ENCODE results near the gene LCE3B. TPM values are rescaled to one million over a fixed set of nuclear protein-coding genes. Genes with fewer than 3 reads are reported as not detected.
"Not testable (repeated sequence)": the region's sequence is repeated elsewhere in the genome, so short reads cannot be mapped to it uniquely, and the experiment has no call there.

The LCE3B gene
- not detected for total RNA-seq
- not detected for polyA plus RNA-seq

GRCh38 chr1:152613511-152613910, at the start of gene LCE3B:
Gene LCE3B (plus strand): TSS chr1:152613811. CDS start chr1:152613811, 0 bp downstream.
- Histone ChIP-seq H3K27me3 (ENCODE audit: insufficient read depth, low read length) (no peaks in the 10 kb centered on the region), H3K4me1 (ENCODE audit: insufficient read depth, low read length) (no peaks in the 10 kb centered on the region), H3K36me3 (ENCODE audit: insufficient read depth, low read length) (no peaks in the 10 kb centered on the region), H3K4me3 (ENCODE audit: low read length in 2 of 2) (no peak within 1 kb of the TSS), H3K27ac (ENCODE audit: low read depth, low read length) (no peak within 1 kb of the TSS), H3K9me3 (ENCODE audit: control insufficient read depth in 1 of 2, low read length in 2 of 2) (peaks cover 0 to 2% of the 10 kb centered on the region in 2 donors)
- ChIA-PET CTCF (ENCODE audit: partially characterized antibody) (no interaction called here), POLR2A (ENCODE audit: partially characterized antibody) (no interaction called here)
- no peak within 1 kb of the TSS for H3K4me3 Mint-ChIP-seq
- peaks cover 0 to 9% (median 4%) of the 10 kb centered on the region in 8 donors for H3K9me3 Mint-ChIP-seq
- H3K36me3 Mint-ChIP-seq, result peaks cover 0 to 1% of the 10 kb centered on the region in 2 donors
- no peak within 1 kb of the TSS for H3K27ac Mint-ChIP-seq
- no peaks in the 10 kb centered on the region for H3K4me1 Mint-ChIP-seq
- no peak for DNase-seq
- intact Hi-C loops (cut with micrococcal nuclease), result no loop called here
- peaks cover 0 to 9% of the 10 kb centered on the region in 2 donors for H3K27me3 Mint-ChIP-seq

- Mint-ChIP-seq H3K9me3 (peaks cover 0 to 20% (median 14%) of the 10 kb centered on the region in 8 donors), H3K27me3 (peaks cover 0 to 4% of the 10 kb centered on the region in 2 donors)
- POLR2A ChIA-PET (ENCODE audit: partially characterized antibody), result no interaction called here
Measured at GRCh38 chr1:152565115-152565514, 48.5 kb upstream of the LCE3B start.

GRCh38 chr1:152565535-152566215, 47.9 kb upstream of the LCE3B start:
- no peaks in the 10 kb centered on the region for H3K36me3 ChIP-seq (ENCODE audit: insufficient read depth, low read length)
- Mint-ChIP-seq H3K27ac (no peak overlapping the region), H3K4me1 (no peaks in the 10 kb centered on the region), H3K27me3 (peaks cover under 1 to 4% of the 10 kb centered on the region in 2 donors), H3K4me3 (no peak overlapping the region), H3K36me3 (no peaks in the 10 kb centered on the region), H3K9me3 (peaks cover 0 to 25% (median 15%) of the 10 kb centered on the region in 8 donors)
- no peak overlapping the region for H3K4me3 ChIP-seq (ENCODE audit: low read length in 2 of 2)
- ChIA-PET POLR2A (ENCODE audit: partially characterized antibody) (no interaction called here), CTCF (ENCODE audit: partially characterized antibody) (no interaction called here)
- H3K9me3 ChIP-seq (ENCODE audit: control insufficient read depth in 1 of 2, low read length in 2 of 2), result no peaks in the 10 kb centered on the region
- no peak overlapping the region for H3K27ac ChIP-seq (ENCODE audit: low read depth, low read length)
- H3K4me1 ChIP-seq (ENCODE audit: insufficient read depth, low read length), result no peaks in the 10 kb centered on the region
- intact Hi-C loops (cut with micrococcal nuclease), result no loop called here
- H3K27me3 ChIP-seq (ENCODE audit: insufficient read depth, low read length), result no peaks in the 10 kb centered on the region
- no peak for DNase-seq

More at GRCh38 chr1:152565115-152565514, 48.5 kb upstream of the LCE3B start:
- no peak for DNase-seq
- no peaks in the 10 kb centered on the region for H3K27me3 ChIP-seq (ENCODE audit: insufficient read depth, low read length)
- intact Hi-C loops (cut with micrococcal nuclease), result no loop called here
- H3K4me1 ChIP-seq (ENCODE audit: insufficient read depth, low read length), result no peaks in the 10 kb centered on the region
- CTCF ChIA-PET (ENCODE audit: partially characterized antibody), result no interaction called here
- no peaks in the 10 kb centered on the region for H3K9me3 ChIP-seq (ENCODE audit: control insufficient read depth in 1 of 2, low read length in 2 of 2)
- H3K27ac ChIP-seq (ENCODE audit: low read depth, low read length), result no peak overlapping the region
- H3K4me3 Mint-ChIP-seq, result no peak overlapping the region
- no peak overlapping the region for H3K4me3 ChIP-seq (ENCODE audit: low read length in 2 of 2)
- H3K36me3 ChIP-seq (ENCODE audit: insufficient read depth, low read length), result no peaks in the 10 kb centered on the region
- H3K4me1 Mint-ChIP-seq, result no peaks in the 10 kb centered on the region
- no peak overlapping the region for H3K27ac Mint-ChIP-seq
- no peaks in the 10 kb centered on the region for H3K36me3 Mint-ChIP-seq

GRCh38 chr1:152566681-152567080, 46.9 kb upstream of the LCE3B start, which contains the start of gene LCE3E:
Gene LCE3E (minus strand): TSS chr1:152566780. CDS start chr1:152566208, 572 bp downstream.
- ChIA-PET CTCF (ENCODE audit: partially characterized antibody) (no interaction called here), POLR2A (ENCODE audit: partially characterized antibody) (no interaction called here)
- no peaks in the 10 kb centered on the region for H3K36me3 ChIP-seq (ENCODE audit: insufficient read depth, low read length)
- no peaks in the 10 kb centered on the region for H3K4me1 ChIP-seq (ENCODE audit: insufficient read depth, low read length)
- H3K36me3 Mint-ChIP-seq, result no peaks in the 10 kb centered on the region
- H3K27ac Mint-ChIP-seq, result no peak within 1 kb of the TSS
- no peaks in the 10 kb centered on the region for H3K27me3 ChIP-seq (ENCODE audit: insufficient read depth, low read length)
- H3K27me3 Mint-ChIP-seq, result peaks cover 6 to 8% of the 10 kb centered on the region in 2 donors
- H3K4me1 Mint-ChIP-seq, result no peaks in the 10 kb centered on the region
- no peak for DNase-seq
- no peak within 1 kb of the TSS for H3K27ac ChIP-seq (ENCODE audit: low read depth, low read length)
- no peak within 1 kb of the TSS for H3K4me3 ChIP-seq (ENCODE audit: low read length in 2 of 2)
- intact Hi-C loops (cut with micrococcal nuclease), result no loop called here
- H3K9me3 Mint-ChIP-seq, result peaks cover 0 to 26% (median 19%) of the 10 kb centered on the region in 8 donors
- no peak within 1 kb of the TSS for H3K4me3 Mint-ChIP-seq
- no peaks in the 10 kb centered on the region for H3K9me3 ChIP-seq (ENCODE audit: control insufficient read depth in 1 of 2, low read length in 2 of 2)

GRCh38 chr1:152577168-152577567, 36.4 kb upstream of the LCE3B start:
- no peaks in the 10 kb centered on the region for H3K4me1 ChIP-seq (ENCODE audit: insufficient read depth, low read length)
- Mint-ChIP-seq H3K9me3 (peaks cover 0 to 3% (median 0%) of the 10 kb centered on the region in 8 donors), H3K27ac (no peak overlapping the region), H3K4me3 (no peak overlapping the region), H3K27me3 (peaks cover 24 to 36% of the 10 kb centered on the region in 2 donors), H3K4me1 (peaks cover 0 to 3% (median 0%) of the 10 kb centered on the region in 4 donors), H3K36me3 (no peaks in the 10 kb centered on the region)
- no peak overlapping the region for H3K4me3 ChIP-seq (ENCODE audit: low read length in 2 of 2)
- no peak overlapping the region for H3K27ac ChIP-seq (ENCODE audit: low read depth, low read length)
- ChIA-PET POLR2A (ENCODE audit: partially characterized antibody) (no interaction called here), CTCF (ENCODE audit: partially characterized antibody) (no interaction called here)
- no peaks in the 10 kb centered on the region for H3K27me3 ChIP-seq (ENCODE audit: insufficient read depth, low read length)
- H3K9me3 ChIP-seq (ENCODE audit: control insufficient read depth in 1 of 2, low read length in 2 of 2), result no peaks in the 10 kb centered on the region
- H3K36me3 ChIP-seq (ENCODE audit: insufficient read depth, low read length), result no peaks in the 10 kb centered on the region
- no peak for DNase-seq
- intact Hi-C loops (cut with micrococcal nuclease), result no loop called here

GRCh38 chr1:152579526-152579925, 34.1 kb upstream of the LCE3B start:
- H3K4me1 ChIP-seq (ENCODE audit: insufficient read depth, low read length); H3K9me3 Mint-ChIP-seq; H3K4me1 Mint-ChIP-seq; intact Hi-C loops (cut with micrococcal nuclease); H3K27ac ChIP-seq (ENCODE audit: low read depth, low read length); H3K9me3 ChIP-seq (ENCODE audit: control insufficient read depth in 1 of 2, low read length in 2 of 2); POLR2A ChIA-PET (ENCODE audit: partially characterized antibody); H3K4me3 Mint-ChIP-seq; H3K27ac Mint-ChIP-seq; H3K36me3 ChIP-seq (ENCODE audit: insufficient read depth, low read length); H3K4me3 ChIP-seq (ENCODE audit: low read length in 2 of 2); CTCF ChIA-PET (ENCODE audit: partially characterized antibody); DNase-seq; H3K27me3 ChIP-seq (ENCODE audit: insufficient read depth, low read length); H3K36me3 Mint-ChIP-seq: not testable (repeated sequence)
- H3K27me3 Mint-ChIP-seq, result peaks cover 15 to 21% of the 10 kb centered on the region in 2 donors

- H3K27me3 Mint-ChIP-seq, result peaks cover 13 to 15% of the 10 kb centered on the region in 2 donors
- H3K27me3 ChIP-seq (ENCODE audit: insufficient read depth, low read length), result no peaks in the 10 kb centered on the region
Measured at GRCh38 chr1:152580433-152580832, 33.2 kb upstream of the LCE3B start, which contains the start of gene LCE3D. Gene LCE3D (minus strand): TSS chr1:152580516. CDS start chr1:152579936, 580 bp downstream.

More at GRCh38 chr1:152580433-152580832, 33.2 kb upstream of the LCE3B start, which contains the start of gene LCE3D:
- CTCF ChIA-PET (ENCODE audit: partially characterized antibody), result no interaction called here
- Mint-ChIP-seq H3K36me3 (no peaks in the 10 kb centered on the region), H3K27ac (no peak within 1 kb of the TSS), H3K9me3 (peaks cover 0 to 1% (median 0%) of the 10 kb centered on the region in 8 donors), H3K4me3 (no peak within 1 kb of the TSS), H3K4me1 (peaks cover 0 to 3% (median 0%) of the 10 kb centered on the region in 4 donors)
- no peaks in the 10 kb centered on the region for H3K9me3 ChIP-seq (ENCODE audit: control insufficient read depth in 1 of 2, low read length in 2 of 2)
- DNase-seq, result no peak
- H3K4me1 ChIP-seq (ENCODE audit: insufficient read depth, low read length), result no peaks in the 10 kb centered on the region
- POLR2A ChIA-PET (ENCODE audit: partially characterized antibody), result no interaction called here
- no peaks in the 10 kb centered on the region for H3K36me3 ChIP-seq (ENCODE audit: insufficient read depth, low read length)
- no peak within 1 kb of the TSS for H3K27ac ChIP-seq (ENCODE audit: low read depth, low read length)
- H3K4me3 ChIP-seq (ENCODE audit: low read length in 2 of 2), result no peak within 1 kb of the TSS
- intact Hi-C loops (cut with micrococcal nuclease), result no loop called here
